ENCODE data around the gene PITX1.

The PITX1 gene

GRCh38 chr5:135076051-135076491, 42.0 kb upstream of the PITX1 start:
- intact Hi-C loops (cut with DNase I; ENCODE audit: low total_unique reads) = no loop called here
- Histone ChIP-seq H3K4me3 (no peak overlapping the region), H3K4me1 (no peaks in the 10 kb centered on the region), H3K27me3 (no peaks in the 10 kb centered on the region), H3K36me3 (no peaks in the 10 kb centered on the region), H3K9me3 (peaks cover 0 to 5% (median 4%) of the 10 kb centered on the region in 3 donors), H3K27ac (no peak overlapping the region)
- DNase-seq = peak in 1 of 2 donors; percentile 19
- no peak for TF ChIP-seq CTCF (IDR thresholded peaks at IDR 0.05)

DNA sequence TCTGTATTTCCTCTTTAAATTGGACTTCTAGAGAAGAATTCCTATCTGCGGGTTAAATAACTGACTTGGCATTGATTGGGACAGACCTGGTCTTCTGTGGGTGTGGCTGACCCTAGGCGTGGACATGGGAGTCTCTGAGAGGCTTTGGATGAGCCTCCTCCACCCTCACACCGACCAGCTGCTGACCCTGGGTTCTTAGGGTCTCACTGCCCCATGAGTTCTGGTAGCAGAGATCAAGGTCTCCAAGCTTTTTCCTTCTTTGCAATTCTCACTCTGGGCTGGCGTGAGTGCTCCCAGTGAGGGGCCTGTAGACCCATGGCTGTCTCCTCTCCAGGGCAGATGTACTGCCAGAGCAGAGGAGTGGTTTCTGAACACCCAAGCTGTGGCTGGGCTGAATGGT, 41.6 kb upstream of the PITX1 start:
- DNase-seq = peak in 1 of 2 donors; percentile 13
- Histone ChIP-seq H3K4me3 (no peak overlapping the region), H3K4me1 (no peaks in the 10 kb centered on the region), H3K36me3 (no peaks in the 10 kb centered on the region), H3K9me3 (peaks cover 0 to under 1% (median 0%) of the 10 kb centered on the region in 3 donors), H3K27me3 (no peaks in the 10 kb centered on the region), H3K27ac (no peak overlapping the region)
- intact Hi-C loops (cut with DNase I; ENCODE audit: low total_unique reads) = no loop called here
- no peak for TF ChIP-seq CTCF (IDR thresholded peaks at IDR 0.05)

DNA sequence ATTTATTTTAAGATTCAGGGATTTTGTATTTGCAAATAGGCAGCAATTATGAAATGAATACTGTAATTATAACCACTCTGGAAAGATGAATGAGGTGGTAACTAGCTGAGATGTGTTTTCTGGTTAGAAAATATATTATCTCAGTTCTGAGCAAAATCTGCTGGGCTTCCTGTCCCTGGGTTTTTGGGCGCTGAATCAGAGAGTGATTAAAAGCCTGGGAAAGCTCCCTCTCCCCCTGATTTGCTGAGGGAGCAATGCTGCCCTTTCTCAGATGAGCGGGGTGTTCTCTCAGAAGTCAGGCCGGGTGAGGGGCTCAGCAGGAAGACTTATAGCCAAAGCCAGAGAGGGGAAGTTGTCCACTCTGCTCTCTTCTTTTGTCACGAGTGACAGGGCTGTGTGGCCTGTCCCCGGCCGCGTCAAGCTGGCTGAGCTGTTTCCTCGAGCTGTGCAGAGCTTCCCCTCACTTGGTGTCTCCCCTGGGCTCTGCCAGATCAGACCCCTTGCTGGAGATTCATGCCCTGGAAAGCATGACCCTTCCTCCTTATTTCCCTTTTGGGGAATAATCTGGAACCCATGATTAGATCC, 39.8 kb upstream of the PITX1 start:
- Histone ChIP-seq H3K4me3 (no peak overlapping the region), H3K27me3 (no peaks in the 10 kb centered on the region), H3K36me3 (no peaks in the 10 kb centered on the region), H3K27ac (no peak overlapping the region), H3K9me3 (no peaks in the 10 kb centered on the region), H3K4me1 (no peaks in the 10 kb centered on the region)
- no peak for TF ChIP-seq CTCF (IDR thresholded peaks at IDR 0.05)
- intact Hi-C loops (cut with DNase I; ENCODE audit: low total_unique reads) = no loop called here
- peak in 1 of 2 donors; percentile 43 for DNase-seq

DNA sequence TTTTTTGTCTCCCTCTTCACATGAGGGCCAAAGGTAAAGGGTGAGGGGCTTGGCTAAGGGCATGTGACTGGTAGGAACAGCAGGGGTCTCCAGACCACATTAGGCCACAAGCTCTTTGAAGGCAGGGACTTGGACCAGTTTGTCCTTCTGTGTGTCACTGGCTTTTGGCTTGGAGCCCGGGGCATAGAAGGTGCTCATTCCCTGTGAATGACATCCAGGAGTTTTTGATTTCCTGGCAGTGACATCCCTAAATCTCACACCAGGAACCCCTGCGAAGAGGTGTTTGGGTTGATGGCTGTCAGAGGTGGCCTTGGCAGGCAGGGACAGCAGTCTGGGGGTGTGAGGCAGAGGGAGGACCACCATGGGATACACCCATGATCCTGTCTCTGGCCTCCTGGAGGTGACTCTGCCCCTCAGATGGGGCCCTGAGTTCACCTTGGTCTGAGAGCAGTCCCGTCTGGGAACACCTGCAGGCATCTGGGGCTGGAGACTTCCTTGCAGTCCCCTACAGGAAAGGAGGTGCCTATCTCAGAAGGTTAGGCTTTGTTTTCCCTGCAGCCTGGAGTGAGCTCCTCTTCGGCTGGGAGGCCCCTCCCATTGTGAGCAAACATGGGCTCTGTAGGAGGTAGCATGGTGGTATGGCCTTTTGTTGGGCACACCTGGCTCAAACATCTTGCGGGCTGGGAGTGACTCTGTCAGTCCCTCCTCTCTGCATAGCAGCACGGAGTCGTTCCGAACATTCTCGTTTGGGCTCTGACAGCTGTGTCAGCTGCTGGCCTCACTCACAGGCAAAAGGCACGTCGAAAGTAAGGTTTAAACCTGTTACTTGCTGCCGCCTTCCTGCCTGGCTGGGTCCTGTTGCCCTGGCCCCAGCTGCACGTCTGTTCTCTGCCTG, 38.6 kb upstream of the PITX1 start:
- Histone ChIP-seq H3K36me3 (no peaks in the 10 kb centered on the region), H3K27me3 (no peaks in the 10 kb centered on the region), H3K9me3 (no peaks in the 10 kb centered on the region), H3K4me1 (no peaks in the 10 kb centered on the region), H3K4me3 (no peak overlapping the region), H3K27ac (no peak overlapping the region)
- peak in 1 of 2 donors; percentile 59 for DNase-seq
- TF ChIP-seq CTCF (IDR thresholded peaks at IDR 0.05) = no peak
- intact Hi-C loops (cut with DNase I; ENCODE audit: low total_unique reads) = no loop called here

- Histone ChIP-seq H3K4me1 (no peaks in the 10 kb centered on the region), H3K27me3 (no peaks in the 10 kb centered on the region), H3K27ac (no peak overlapping the region), H3K4me3 (no peak overlapping the region), H3K9me3 (no peaks in the 10 kb centered on the region), H3K36me3 (no peaks in the 10 kb centered on the region)
- no peak for DNase-seq
- no peak for TF ChIP-seq CTCF (IDR thresholded peaks at IDR 0.05)
- intact Hi-C loops (cut with DNase I; ENCODE audit: low total_unique reads) = no loop called here
Measured at GRCh38 chr5:135071311-135071710, 37.3 kb upstream of the PITX1 start.

Measured in tibial artery (tissue), 4 donors.